ENCODE results near the gene DOCK3.
"Not testable (repeated sequence)": the region's sequence is repeated elsewhere in the genome, so short reads cannot be mapped to it uniquely, and the experiment has no call there.

Gene DOCK3

GRCh38 chr3:51083490-51083889 lies 408.8 kb downstream of the DOCK3 start:
- Histone ChIP-seq H3K36me3 (ENCODE audit: control insufficient read depth, insufficient read depth, low read length) (no peaks in the 10 kb centered on the region), H3K27ac (ENCODE audit: low read length) (no peak overlapping the region), H3K4me1 (ENCODE audit: control insufficient read depth, insufficient read depth, low read length) (no peaks in the 10 kb centered on the region), H3K9me3 (ENCODE audit: control insufficient read depth, insufficient read depth, low read length) (no peaks in the 10 kb centered on the region; the same call in none of the 2 replicates), H3K4me3 (ENCODE audit: low read length) (no peak overlapping the region), H3K27me3 (ENCODE audit: control insufficient read depth, insufficient read depth, low read length) (no peaks in the 10 kb centered on the region)
- WGBS (ENCODE audit: insufficient coverage, insufficient read length) = no CpG with 5 or more reads among the region's 2 CpGs
- no peak for DNase-seq (ENCODE audit: low read depth, low spot score)

- DNase-seq (ENCODE audit: low read depth, low spot score); H3K4me3 ChIP-seq (ENCODE audit: low read length); H3K36me3 ChIP-seq (ENCODE audit: control insufficient read depth, insufficient read depth, low read length); H3K27me3 ChIP-seq (ENCODE audit: control insufficient read depth, insufficient read depth, low read length); H3K27ac ChIP-seq (ENCODE audit: low read length); H3K4me1 ChIP-seq (ENCODE audit: control insufficient read depth, insufficient read depth, low read length); H3K9me3 ChIP-seq (ENCODE audit: control insufficient read depth, insufficient read depth, low read length): not testable (repeated sequence)
- no CpG with 5 or more reads among the region's 6 CpGs for WGBS (ENCODE audit: insufficient coverage, insufficient read length)
Measured at GRCh38 chr3:51092141-51092540, 417.4 kb downstream of the DOCK3 start.

- H3K4me1 ChIP-seq (ENCODE audit: control insufficient read depth, insufficient read depth, low read length); H3K27ac ChIP-seq (ENCODE audit: low read length); H3K36me3 ChIP-seq (ENCODE audit: control insufficient read depth, insufficient read depth, low read length); H3K9me3 ChIP-seq (ENCODE audit: control insufficient read depth, insufficient read depth, low read length); H3K27me3 ChIP-seq (ENCODE audit: control insufficient read depth, insufficient read depth, low read length); DNase-seq (ENCODE audit: low read depth, low spot score); H3K4me3 ChIP-seq (ENCODE audit: low read length): not testable (repeated sequence)
- no CpG with 5 or more reads among the region's 1 CpG for WGBS (ENCODE audit: insufficient coverage, insufficient read length)
Measured at GRCh38 chr3:51094838-51095237, 420.1 kb downstream of the DOCK3 start.

GRCh38 chr3:51099794-51100535 lies 425.2 kb downstream of the DOCK3 start:
- Histone ChIP-seq H3K4me3 (ENCODE audit: low read length) (no peak overlapping the region), H3K27ac (ENCODE audit: low read length) (no peak overlapping the region)
- DNase-seq (ENCODE audit: low read depth, low spot score) = peak; percentile 41

GRCh38 chr3:51100536-51100851 lies 425.8 kb downstream of the DOCK3 start:
- Histone ChIP-seq H3K9me3 (ENCODE audit: control insufficient read depth, insufficient read depth, low read length) (no peaks in the 10 kb centered on the region), H3K27me3 (ENCODE audit: control insufficient read depth, insufficient read depth, low read length) (no peaks in the 10 kb centered on the region), H3K4me3 (ENCODE audit: low read length) (no peak overlapping the region), H3K27ac (ENCODE audit: low read length) (no peak overlapping the region), H3K36me3 (ENCODE audit: control insufficient read depth, insufficient read depth, low read length) (no peaks in the 10 kb centered on the region), H3K4me1 (ENCODE audit: control insufficient read depth, insufficient read depth, low read length) (no peaks in the 10 kb centered on the region)
- WGBS (ENCODE audit: insufficient coverage, insufficient read length) = no CpG with 5 or more reads among the region's 1 CpG
- DNase-seq (ENCODE audit: low read depth, low spot score) = no peak

More at GRCh38 chr3:51099794-51100535, 425.2 kb downstream of the DOCK3 start:
- no CpG with 5 or more reads among the region's 3 CpGs for WGBS (ENCODE audit: insufficient coverage, insufficient read length)
- Histone ChIP-seq H3K27me3 (ENCODE audit: control insufficient read depth, insufficient read depth, low read length) (no peaks in the 10 kb centered on the region), H3K36me3 (ENCODE audit: control insufficient read depth, insufficient read depth, low read length) (no peaks in the 10 kb centered on the region), H3K9me3 (ENCODE audit: control insufficient read depth, insufficient read depth, low read length) (no peaks in the 10 kb centered on the region), H3K4me1 (ENCODE audit: control insufficient read depth, insufficient read depth, low read length) (no peaks in the 10 kb centered on the region)

GRCh38 chr3:51102396-51102795 lies 427.7 kb downstream of the DOCK3 start:
- Histone ChIP-seq H3K27me3 (ENCODE audit: control insufficient read depth, insufficient read depth, low read length) (no peaks in the 10 kb centered on the region), H3K36me3 (ENCODE audit: control insufficient read depth, insufficient read depth, low read length) (0 out of 2 replicates have a peak, but pooled peaks cover 4% of the 10 kb centered on the region), H3K27ac (ENCODE audit: low read length) (no peak overlapping the region), H3K9me3 (ENCODE audit: control insufficient read depth, insufficient read depth, low read length) (no peaks in the 10 kb centered on the region), H3K4me1 (ENCODE audit: control insufficient read depth, insufficient read depth, low read length) (no peaks in the 10 kb centered on the region), H3K4me3 (ENCODE audit: low read length) (no peak overlapping the region)
- WGBS (ENCODE audit: insufficient coverage, insufficient read length) = no CpG with 5 or more reads among the region's 1 CpG
- DNase-seq (ENCODE audit: low read depth, low spot score) = no peak

GRCh38 chr3:51106242-51106876 lies 431.6 kb downstream of the DOCK3 start:
- no peaks in the 10 kb centered on the region for H3K4me1 ChIP-seq (ENCODE audit: control insufficient read depth, insufficient read depth, low read length)
- 0 out of 2 replicates have a peak, but pooled peaks cover 4% of the 10 kb centered on the region for H3K36me3 ChIP-seq (ENCODE audit: control insufficient read depth, insufficient read depth, low read length)
- no CpG with 5 or more reads among the region's 9 CpGs for WGBS (ENCODE audit: insufficient coverage, insufficient read length)
- H3K4me3 ChIP-seq (ENCODE audit: low read length) = no peak overlapping the region
- H3K27ac ChIP-seq (ENCODE audit: low read length) = no peak overlapping the region
- H3K27me3 ChIP-seq (ENCODE audit: control insufficient read depth, insufficient read depth, low read length) = no peaks in the 10 kb centered on the region
- no peaks in the 10 kb centered on the region for H3K9me3 ChIP-seq (ENCODE audit: control insufficient read depth, insufficient read depth, low read length)
- DNase-seq (ENCODE audit: low read depth, low spot score) = no peak

GRCh38 chr3:51110586-51110985 lies 435.9 kb downstream of the DOCK3 start:
- H3K27me3 ChIP-seq (ENCODE audit: control insufficient read depth, insufficient read depth, low read length) = no peaks in the 10 kb centered on the region
- no peak for DNase-seq (ENCODE audit: low read depth, low spot score)
- no peaks in the 10 kb centered on the region for H3K4me1 ChIP-seq (ENCODE audit: control insufficient read depth, insufficient read depth, low read length)
- H3K36me3 ChIP-seq (ENCODE audit: control insufficient read depth, insufficient read depth, low read length) = 0 out of 2 replicates have a peak, but pooled peaks cover 4% of the 10 kb centered on the region
- no CpG with 5 or more reads among the region's 3 CpGs for WGBS (ENCODE audit: insufficient coverage, insufficient read length)
- no peaks in the 10 kb centered on the region for H3K9me3 ChIP-seq (ENCODE audit: control insufficient read depth, insufficient read depth, low read length)
- no peak overlapping the region for H3K4me3 ChIP-seq (ENCODE audit: low read length)
- H3K27ac ChIP-seq (ENCODE audit: low read length) = no peak overlapping the region

GRCh38 chr3:51122944-51123343 lies 448.2 kb downstream of the DOCK3 start:
- Histone ChIP-seq H3K4me1 (ENCODE audit: control insufficient read depth, insufficient read depth, low read length) (no peaks in the 10 kb centered on the region), H3K36me3 (ENCODE audit: control insufficient read depth, insufficient read depth, low read length) (no peaks in the 10 kb centered on the region), H3K4me3 (ENCODE audit: low read length) (no peak overlapping the region), H3K27ac (ENCODE audit: low read length) (no peak overlapping the region), H3K27me3 (ENCODE audit: control insufficient read depth, insufficient read depth, low read length) (no peaks in the 10 kb centered on the region), H3K9me3 (ENCODE audit: control insufficient read depth, insufficient read depth, low read length) (no peaks in the 10 kb centered on the region)
- DNase-seq (ENCODE audit: low read depth, low spot score) = no peak
- no CpG with 5 or more reads among the region's 2 CpGs for WGBS (ENCODE audit: insufficient coverage, insufficient read length)

GRCh38 chr3:51123531-51123930 lies 448.8 kb downstream of the DOCK3 start:
- DNase-seq (ENCODE audit: low read depth, low spot score) = no peak
- no CpG with 5 or more reads among the region's 3 CpGs for WGBS (ENCODE audit: insufficient coverage, insufficient read length)
- Histone ChIP-seq H3K9me3 (ENCODE audit: control insufficient read depth, insufficient read depth, low read length) (no peaks in the 10 kb centered on the region), H3K4me1 (ENCODE audit: control insufficient read depth, insufficient read depth, low read length) (no peaks in the 10 kb centered on the region), H3K27me3 (ENCODE audit: control insufficient read depth, insufficient read depth, low read length) (no peaks in the 10 kb centered on the region), H3K36me3 (ENCODE audit: control insufficient read depth, insufficient read depth, low read length) (no peaks in the 10 kb centered on the region), H3K4me3 (ENCODE audit: low read length) (no peak overlapping the region), H3K27ac (ENCODE audit: low read length) (no peak overlapping the region)

- not testable (repeated sequence) for H3K9me3 ChIP-seq (ENCODE audit: control insufficient read depth, insufficient read depth, low read length); DNase-seq (ENCODE audit: low read depth, low spot score); H3K27ac ChIP-seq (ENCODE audit: low read length); H3K4me3 ChIP-seq (ENCODE audit: low read length); H3K27me3 ChIP-seq (ENCODE audit: control insufficient read depth, insufficient read depth, low read length); H3K4me1 ChIP-seq (ENCODE audit: control insufficient read depth, insufficient read depth, low read length); H3K36me3 ChIP-seq (ENCODE audit: control insufficient read depth, insufficient read depth, low read length)
- WGBS (ENCODE audit: insufficient coverage, insufficient read length) = no CpG with 5 or more reads among the region's 1 CpG
Measured at GRCh38 chr3:51131607-51132006, 456.9 kb downstream of the DOCK3 start.

Data from iPS DF 6.9 (cell line).